CD14-positive monocyte (primary cell): ENCODE data around the gene AMPH. TPM values are rescaled to one million over a fixed set of nuclear protein-coding genes. Genes with fewer than 3 reads are reported as not detected.

Experiments
- DNase-seq, 3 donors: peaks; one replicate each; pipeline ENCODE4 v3.0.0-alpha.2; 2011 to 2022
- H2AFZ ChIP-seq: 2 replicates; pipeline ENCODE4 v1.6.0; 2012; ENCODE audit warnings: mild to moderate bottlenecking, low read depth, low read length, inconsistent platforms; ENCODE audit not compliant: insufficient read depth, poor library complexity, severe bottlenecking
- H3K27ac ChIP-seq, 2 donors: 1 replicate in 1 of 2; 2 replicates in 1 of 2; pipeline ENCODE4 v1.5.1; 2012 to 2013; ENCODE audit warnings: low read length in 2 of 2, control low read depth in 1 of 2, inconsistent platforms in 1 of 2, low read depth in 1 of 2, mild to moderate bottlenecking in 1 of 2
- H3K27me3 ChIP-seq, 2 donors: one replicate each; pipeline versions ENCODE4 v1.6.0 to v1.6.1; 2011 to 2013; ENCODE audit warnings: low read length in 2 of 2; ENCODE audit not compliant: control insufficient read depth in 2 of 2, insufficient read depth in 2 of 2
- H3K36me3 ChIP-seq, 2 donors: replicated peaks in 1 of 2; 1 replicate in 1 of 2; 2 replicates in 1 of 2; pipeline versions ENCODE4 v1.5.1 to v1.6.1; 2012 to 2013; ENCODE audit warnings: low read length in 2 of 2, control low read depth in 1 of 2, inconsistent platforms in 1 of 2, mild to moderate bottlenecking in 1 of 2; ENCODE audit not compliant: insufficient read depth in 2 of 2, control insufficient read depth in 1 of 2
- H3K4me1 ChIP-seq, 2 donors: 1 replicate in 1 of 2; 2 replicates in 1 of 2; pipeline versions ENCODE4 v1.5.1 to v1.6.1; 2012 to 2013; ENCODE audit warnings: low read length in 2 of 2, control low read depth in 1 of 2, inconsistent platforms in 1 of 2, mild to moderate bottlenecking in 1 of 2, moderate library complexity in 1 of 2; ENCODE audit not compliant: insufficient read depth in 2 of 2, control insufficient read depth in 1 of 2
- H3K4me2 ChIP-seq: replicated peaks from 2 replicates; pipeline ENCODE3; 2012; ENCODE audit warnings: low read length, moderate library complexity, mild to moderate bottlenecking; ENCODE audit not compliant: poor library complexity, severe bottlenecking; ENCODE audit errors: extremely low read depth
- H3K4me3 ChIP-seq, 3 experiments: fragments of 200-600 bp in 1 of 3; sonication (generic) in 1 of 3; replicated peaks in 1 of 3; 1 replicate in 2 of 3; 2 replicates in 1 of 3; pipeline ENCODE4 v1.5.1; 2011 to 2013; ENCODE audit warnings: low read length in 3 of 3, mild to moderate bottlenecking in 3 of 3, control low read depth in 2 of 3, low read depth in 2 of 3, inconsistent platforms in 1 of 3, moderate library complexity in 1 of 3
- H3K79me2 ChIP-seq: 2 replicates; pipeline ENCODE4 v1.6.0; 2012; ENCODE audit warnings: mild to moderate bottlenecking, control low read depth, inconsistent platforms, low read length, moderate library complexity; ENCODE audit not compliant: insufficient read depth
- H3K9ac ChIP-seq: 2 replicates; pipeline ENCODE4 v1.6.0; 2017; ENCODE audit warnings: low read length, mild to moderate bottlenecking; ENCODE audit not compliant: insufficient read depth, poor library complexity, severe bottlenecking
- H3K9me3 ChIP-seq, 2 donors: replicated peaks in 1 of 2; 1 replicate in 1 of 2; 2 replicates in 1 of 2; pipeline versions ENCODE4 v1.5.1 to v1.6.1; 2012 to 2013; ENCODE audit warnings: low read length in 2 of 2, control low read depth in 1 of 2; ENCODE audit not compliant: control insufficient read depth in 1 of 2, insufficient read depth in 1 of 2
- H4K20me1 ChIP-seq: 2 replicates; pipeline ENCODE4 v1.6.0; 2012; ENCODE audit warnings: mild to moderate bottlenecking, low read length, control low read depth, moderate library complexity; ENCODE audit not compliant: insufficient read depth
- H3K27ac Mint-ChIP-seq, 7 donors: one replicate each; pipeline ENCODE4 v1.8.0; 2020; ENCODE audit warnings: mild to moderate bottlenecking in 7 of 7, mixed read lengths in 7 of 7, moderate library complexity in 6 of 7, inconsistent platforms in 2 of 7
- H3K27me3 Mint-ChIP-seq, 3 donors: one replicate each; pipeline ENCODE4 v1.8.0; 2021 to 2022; ENCODE audit warnings: low read depth in 3 of 3, mild to moderate bottlenecking in 3 of 3, mixed read lengths in 3 of 3, moderate library complexity in 3 of 3, inconsistent platforms in 1 of 3
- H3K36me3 Mint-ChIP-seq, 2 donors: one replicate each; pipeline ENCODE4 v1.8.0; 2020; ENCODE audit warnings: mixed read lengths in 2 of 2, inconsistent platforms in 1 of 2, mild to moderate bottlenecking in 1 of 2
- H3K4me1 Mint-ChIP-seq: one replicate; pipeline ENCODE4 v1.8.0; 2020; ENCODE audit warnings: mild to moderate bottlenecking, mixed read lengths
- H3K4me3 Mint-ChIP-seq, 2 donors: one replicate each; pipeline ENCODE4 v1.8.0; 2020; ENCODE audit warnings: mild to moderate bottlenecking in 2 of 2, mixed read lengths in 2 of 2, moderate library complexity in 1 of 2
- H3K9me3 Mint-ChIP-seq, 7 donors: one replicate each; pipeline ENCODE4 v1.8.0; 2020 to 2022; ENCODE audit warnings: mixed read lengths in 7 of 7, mild to moderate bottlenecking in 6 of 7, moderate library complexity in 6 of 7, inconsistent platforms in 2 of 7
- CTCF ChIP-seq: fragments of 200-600 bp; IDR thresholded peaks from one replicate; pipeline ENCODE4 v1.8.0; 2022; ENCODE audit warnings: antibody characterized with exemption, mild to moderate bottlenecking
- WGBS: methylation state at CpG from one replicate; pipeline ENCODE4 v1.1.5; 2013; ENCODE audit warnings: missing lambda C conversion rate; ENCODE audit not compliant: insufficient coverage; 5-methylcytosine and 5-hydroxymethylcytosine counted together
- intact Hi-C, 2 donors: fragments of 100-400 bp; cut with micrococcal nuclease; formaldehyde crosslinking; loops; one replicate each; pipeline versions ENCODE4 v1.15.0 to v1.15.1; 2023
- polyA plus RNA-seq, 3 donors: library from polyadenylated mRNA; depleted of rRNA in 1 of 3; unstranded in 2 of 3; stranded (reverse) in 1 of 3; fragments of 300-500 nt in 2 of 3; fragments of >200 nt in 1 of 3; fragmentation: Illumina TruSeq in 2 of 3; gene quantifications; 1 replicate in 2 of 3; 2 replicates in 1 of 3; pipeline ENCODE4 v1.2.3, GENCODE V29; 2012 to 2021

The AMPH gene
- polyA plus RNA-seq, 3 donors: 0.61 to 0.96 (median 0.67) TPM

GRCh38 chr7:38675494-38676106 lies 44.4 kb upstream of the AMPH start:
- no peak overlapping the region for H3K4me2 ChIP-seq
- H3K79me2 ChIP-seq: no peaks in the 10 kb centered on the region
- Mint-ChIP-seq H3K27me3 (peaks cover 0 to 4% (median 0%) of the 10 kb centered on the region in 3 donors), H3K4me3 (no peak overlapping the region), H3K27ac (peak overlapping the region in 2 of 7 donors; percentile 69 to 88), H3K9me3 (peaks cover 0 to 3% (median 0%) of the 10 kb centered on the region in 7 donors), H3K36me3 (peaks cover 0 to 3% of the 10 kb centered on the region in 2 donors), H3K4me1 (peaks cover 60% of the 10 kb centered on the region)
- no peaks in the 10 kb centered on the region for H4K20me1 ChIP-seq
- H3K9me3 ChIP-seq: no peaks in the 10 kb centered on the region
- peak overlapping the region; percentile 15 for H2AFZ ChIP-seq
- no peaks in the 10 kb centered on the region for H3K36me3 ChIP-seq
- H3K9ac ChIP-seq: no peak overlapping the region
- TF ChIP-seq CTCF: no peak
- 94% methylated on average over 6 of the region's 8 CpGs for WGBS
- DNase-seq: no peak
- intact Hi-C loops: no loop called here
- H3K27ac ChIP-seq: no peak overlapping the region
- H3K4me3 ChIP-seq: no peak overlapping the region
- H3K4me1 ChIP-seq: peaks cover 42 to 57% of the 10 kb centered on the region in 2 donors
- H3K27me3 ChIP-seq: no peaks in the 10 kb centered on the region

- no peaks in the 10 kb centered on the region for H3K36me3 ChIP-seq
- Mint-ChIP-seq H3K36me3 (peaks cover 0 to 3% of the 10 kb centered on the region in 2 donors), H3K4me1 (peaks cover 55% of the 10 kb centered on the region), H3K27ac (peak overlapping the region; percentile 80 to 97 (median 90)), H3K9me3 (peaks cover 0 to 5% (median 0%) of the 10 kb centered on the region in 7 donors), H3K27me3 (peaks cover 0 to 4% (median 2%) of the 10 kb centered on the region in 3 donors), H3K4me3 (peak overlapping the region in 1 of 2 donors; percentile 47)
- H3K4me2 ChIP-seq: peak overlapping the region; percentile 0
- no peaks in the 10 kb centered on the region for H4K20me1 ChIP-seq
- 40% methylated on average over 1 of the region's 1 CpG for WGBS
- no peak overlapping the region for H2AFZ ChIP-seq
- no peaks in the 10 kb centered on the region for H3K27me3 ChIP-seq
- H3K79me2 ChIP-seq: no peaks in the 10 kb centered on the region
- intact Hi-C loops: no loop called here
- no peak overlapping the region for H3K4me3 ChIP-seq
- no peaks in the 10 kb centered on the region for H3K9me3 ChIP-seq
- no peak for TF ChIP-seq CTCF
- peak overlapping the region in 1 of 2 donors; percentile 62 for H3K27ac ChIP-seq
- H3K4me1 ChIP-seq: peaks cover 42 to 57% of the 10 kb centered on the region in 2 donors
- peak in 2 of 3 donors; percentile 21 to 37 for DNase-seq
- no peak overlapping the region for H3K9ac ChIP-seq
Measured at GRCh38 chr7:38674513-38674912, 43.3 kb upstream of the AMPH start.
